ENCODE results near the gene PRSS33.

Gene PRSS33

DNA sequence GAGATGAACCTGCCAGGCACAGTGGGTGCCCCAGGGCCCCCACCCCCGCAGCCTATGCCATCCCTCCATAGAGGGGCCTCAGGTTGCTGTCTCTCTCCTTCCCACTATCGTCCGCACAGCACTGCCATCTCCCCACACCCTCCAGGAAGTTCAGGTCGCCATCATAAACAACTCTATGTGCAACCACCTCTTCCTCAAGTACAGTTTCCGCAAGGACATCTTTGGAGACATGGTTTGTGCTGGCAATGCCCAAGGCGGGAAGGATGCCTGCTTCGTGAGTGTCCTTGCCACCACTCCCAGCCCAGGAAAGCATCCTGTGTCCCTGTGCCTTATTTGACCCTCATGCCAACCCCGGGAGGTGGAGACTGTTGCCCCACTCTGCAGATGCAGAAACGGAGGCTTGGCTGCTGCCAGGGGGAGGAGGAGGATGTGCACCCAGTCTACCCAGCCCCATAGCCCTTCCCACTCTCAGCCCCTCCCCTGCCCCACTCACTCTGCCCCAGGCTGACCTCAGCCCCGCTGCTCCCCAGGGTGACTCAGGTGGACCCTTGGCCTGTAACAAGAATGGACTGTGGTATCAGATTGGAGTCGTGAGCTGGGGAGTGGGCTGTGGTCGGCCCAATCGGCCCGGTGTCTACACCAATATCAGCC lies 33.6 kb upstream of the PRSS33 start:
- no peak for DNase-seq (ENCODE audit: low spot score)

DNA sequence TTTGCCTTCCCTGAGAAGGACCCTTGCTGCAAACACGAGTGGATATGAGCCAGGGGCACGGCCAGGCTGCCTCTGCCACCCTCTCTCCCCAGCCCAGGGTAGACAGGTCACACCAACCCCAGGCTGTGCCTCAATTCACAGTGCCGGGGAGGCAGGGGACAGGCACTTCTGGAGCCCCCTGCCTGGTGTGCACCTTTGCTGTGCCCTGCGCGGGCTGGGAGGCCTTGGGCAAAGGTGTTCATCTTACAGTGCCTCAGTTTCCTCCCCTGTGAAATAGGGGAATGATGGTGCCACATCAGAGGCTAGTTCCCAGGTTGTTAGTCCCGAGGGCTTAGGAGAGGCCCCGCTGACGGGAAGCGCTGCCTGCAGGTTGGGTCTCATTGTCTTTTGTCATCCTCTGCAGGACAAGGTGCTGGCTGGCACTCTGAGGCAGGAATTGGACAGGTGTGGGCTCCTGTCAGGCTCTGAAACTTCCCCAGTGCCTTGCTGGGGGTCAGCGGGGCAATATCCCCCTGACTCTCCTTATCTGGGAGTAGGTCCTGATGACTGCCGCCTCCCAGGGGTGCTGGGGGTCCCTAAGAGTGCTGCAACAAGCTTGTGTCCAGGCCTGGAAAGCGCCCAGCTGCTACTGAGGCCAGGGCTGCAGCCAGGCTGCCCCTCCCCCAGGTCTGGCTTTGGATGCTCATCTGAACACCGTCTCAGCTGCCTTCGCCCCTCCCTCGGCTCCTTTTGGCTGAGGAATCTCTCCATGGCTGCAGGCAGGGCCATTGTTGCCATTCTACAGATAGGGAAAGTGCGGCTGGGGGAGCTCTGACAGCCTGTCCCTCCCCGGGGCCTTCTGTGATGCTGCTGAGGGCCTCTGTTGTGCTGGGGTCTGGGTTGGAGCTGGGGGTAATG lies 32.8 kb upstream of the PRSS33 start:
- DNase-seq (ENCODE audit: low spot score), result no peak

DNA sequence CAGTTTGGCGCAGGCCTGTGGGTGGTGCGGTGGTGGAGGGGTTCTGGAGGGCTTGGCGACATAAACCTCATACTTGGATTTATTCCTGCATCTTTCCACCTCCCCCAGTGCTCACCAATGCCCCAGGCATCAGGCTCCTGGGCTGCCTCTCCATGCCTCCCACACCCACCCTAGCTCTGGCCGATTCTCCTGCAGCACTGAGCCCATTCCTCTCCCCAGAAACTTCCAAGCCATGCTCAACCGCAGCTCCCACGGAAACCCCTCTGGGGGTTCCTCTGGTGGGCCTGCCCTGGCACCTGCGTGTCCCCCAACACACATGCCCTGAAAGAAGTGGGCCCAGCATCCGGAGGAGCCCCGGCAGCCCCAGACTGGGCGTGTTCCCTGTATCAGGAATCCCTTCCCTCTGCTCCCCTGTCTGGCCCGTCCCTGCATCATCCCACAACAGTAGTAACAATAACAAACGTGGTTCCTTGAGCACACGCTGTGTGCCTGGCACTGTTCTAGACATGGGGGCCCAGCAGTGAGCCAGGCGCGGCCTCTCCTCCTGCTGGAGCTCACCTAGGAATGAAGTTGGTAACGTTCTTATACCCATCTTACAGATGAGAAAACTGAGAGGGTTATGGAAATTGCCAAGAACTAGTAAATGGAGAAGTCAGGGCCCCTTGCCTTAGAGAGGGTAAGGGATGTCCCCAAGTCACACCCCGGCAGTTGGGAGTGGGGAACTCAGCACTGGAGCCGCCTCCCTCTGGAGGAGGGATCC lies 32.0 kb upstream of the PRSS33 start:
- no peak for DNase-seq (ENCODE audit: low spot score)

DNA sequence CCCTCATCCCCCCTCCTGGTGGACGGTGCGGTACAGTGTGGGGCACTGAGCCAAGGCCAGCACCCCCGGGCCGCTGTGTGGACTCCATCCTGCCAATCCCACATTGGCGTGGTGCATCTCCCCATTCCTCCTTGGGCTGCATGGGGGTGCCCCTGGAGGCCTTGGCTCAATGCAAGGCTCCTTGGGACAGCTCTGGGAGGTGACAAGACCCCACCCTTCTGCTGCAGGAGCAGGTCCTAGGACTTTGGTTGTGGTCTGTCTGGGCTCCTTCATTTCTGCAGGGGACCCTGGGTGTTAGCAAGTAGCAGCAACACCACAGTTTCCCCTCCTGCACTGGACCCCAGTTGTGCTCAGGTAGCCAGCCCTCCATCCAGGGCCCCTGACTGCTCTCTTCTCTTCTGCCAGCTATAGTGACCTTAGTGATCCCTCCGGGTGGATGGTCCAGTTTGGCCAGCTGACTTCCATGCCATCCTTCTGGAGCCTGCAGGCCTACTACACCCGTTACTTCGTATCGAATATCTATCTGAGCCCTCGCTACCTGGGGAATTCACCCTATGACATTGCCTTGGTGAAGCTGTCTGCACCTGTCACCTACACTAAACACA lies 31.0 kb upstream of the PRSS33 start:
- DNase-seq (ENCODE audit: low spot score), result no peak

DNA sequence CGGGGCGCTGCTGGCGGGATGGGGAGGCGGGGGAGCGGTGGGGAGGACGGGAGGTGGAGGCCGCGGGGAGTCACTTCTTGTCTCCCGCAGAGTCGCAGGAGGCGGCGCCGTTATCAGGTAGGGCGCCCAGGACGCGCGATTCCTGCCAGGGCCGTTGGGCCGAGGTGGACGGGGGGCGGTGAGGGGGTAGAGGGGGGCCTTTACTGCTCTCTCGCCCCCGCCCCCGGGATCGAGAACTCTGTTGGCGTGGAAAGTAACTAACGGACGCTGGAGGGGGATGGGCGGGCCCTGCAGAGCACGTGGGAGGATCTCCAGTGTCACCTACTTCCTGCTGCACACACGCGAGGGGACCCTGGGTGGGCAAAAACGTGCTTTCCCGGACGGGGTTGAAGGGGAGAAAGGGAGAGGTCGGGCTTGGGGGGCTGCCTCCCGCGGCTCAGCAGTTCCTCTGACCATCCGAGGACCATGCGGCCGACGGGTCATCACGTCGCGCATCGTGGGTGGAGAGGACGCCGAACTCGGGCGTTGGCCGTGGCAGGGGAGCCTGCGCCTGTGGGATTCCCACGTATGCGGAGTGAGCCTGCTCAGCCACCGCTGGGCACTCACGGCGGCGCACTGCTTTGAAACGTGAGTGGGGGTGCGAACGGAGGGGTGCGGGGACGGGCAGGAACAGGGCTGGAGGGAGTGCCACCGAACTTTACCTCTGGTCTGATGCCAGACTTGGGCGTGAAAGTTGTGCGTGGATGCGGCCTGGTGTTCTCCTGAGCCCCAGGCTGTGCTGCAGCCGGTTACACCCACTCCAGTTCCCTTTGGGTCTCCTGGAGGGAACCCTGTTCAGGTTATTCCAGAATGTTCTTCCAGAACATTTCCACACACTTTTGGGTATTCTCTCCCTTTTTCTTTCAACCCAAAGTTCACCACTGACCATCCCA lies 30.2 kb upstream of the PRSS33 start:
- no peak for DNase-seq (ENCODE audit: low spot score)

DNA sequence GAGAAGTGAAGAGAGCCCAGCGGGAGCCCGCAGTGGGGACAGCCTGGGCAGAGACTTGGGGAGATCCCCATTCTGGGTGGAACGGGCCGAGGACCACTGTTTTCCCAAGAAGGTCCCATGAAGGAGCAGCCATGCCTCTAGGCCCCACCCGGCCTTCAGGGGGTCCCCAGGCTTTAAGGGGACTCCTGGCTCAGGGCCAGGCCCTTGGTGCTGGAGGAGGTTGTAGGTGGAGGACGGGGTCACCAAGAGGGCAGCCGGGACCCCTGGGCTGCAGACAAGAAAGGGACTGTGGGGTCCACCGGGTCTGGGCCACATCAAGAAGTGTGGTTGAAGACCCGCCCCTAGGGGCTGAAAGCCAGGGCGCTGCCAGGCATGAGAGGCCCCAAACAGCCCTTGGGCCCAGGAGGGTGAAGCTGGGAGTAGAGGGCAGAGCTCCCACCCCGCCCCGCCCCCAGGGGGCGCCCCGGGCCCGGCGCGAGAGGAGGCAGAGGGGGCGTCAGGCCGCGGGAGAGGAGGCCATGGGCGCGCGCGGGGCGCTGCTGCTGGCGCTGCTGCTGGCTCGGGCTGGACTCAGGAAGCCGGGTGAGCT lies 29.5 kb upstream of the PRSS33 start, which contains the start of gene PRSS21:
Gene PRSS21 (plus strand): TSS at position 487 of the 589 bp plus-strand sequence. CDS start 32 bp downstream, at position 519.
- DNase-seq (ENCODE audit: low spot score), result peak; percentile 33

DNA sequence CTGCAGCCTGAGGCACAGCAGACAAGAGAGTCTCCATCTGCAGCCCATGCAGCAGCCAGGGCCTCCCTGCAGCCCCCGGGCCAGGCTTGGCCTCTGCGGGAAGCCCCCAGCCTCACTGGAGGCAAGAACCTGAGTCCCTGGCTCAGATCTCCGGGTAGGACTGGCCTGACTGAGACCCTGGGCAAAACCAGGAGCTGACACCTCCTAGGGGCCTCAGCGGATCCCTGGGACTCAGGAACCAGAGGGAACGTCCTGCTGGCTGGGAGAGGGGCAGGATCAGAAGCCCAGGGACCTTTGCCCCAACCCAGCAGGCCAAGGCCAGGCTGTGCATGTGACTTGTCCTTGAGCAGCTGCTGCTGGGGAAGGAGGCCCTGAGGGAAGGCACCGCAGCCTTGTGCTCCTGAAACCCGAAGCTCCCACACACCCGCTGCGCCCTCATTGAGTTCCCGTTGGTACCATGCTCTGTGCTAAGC lies 28.0 kb upstream of the PRSS33 start:
- DNase-seq (ENCODE audit: low spot score), result no peak

DNA sequence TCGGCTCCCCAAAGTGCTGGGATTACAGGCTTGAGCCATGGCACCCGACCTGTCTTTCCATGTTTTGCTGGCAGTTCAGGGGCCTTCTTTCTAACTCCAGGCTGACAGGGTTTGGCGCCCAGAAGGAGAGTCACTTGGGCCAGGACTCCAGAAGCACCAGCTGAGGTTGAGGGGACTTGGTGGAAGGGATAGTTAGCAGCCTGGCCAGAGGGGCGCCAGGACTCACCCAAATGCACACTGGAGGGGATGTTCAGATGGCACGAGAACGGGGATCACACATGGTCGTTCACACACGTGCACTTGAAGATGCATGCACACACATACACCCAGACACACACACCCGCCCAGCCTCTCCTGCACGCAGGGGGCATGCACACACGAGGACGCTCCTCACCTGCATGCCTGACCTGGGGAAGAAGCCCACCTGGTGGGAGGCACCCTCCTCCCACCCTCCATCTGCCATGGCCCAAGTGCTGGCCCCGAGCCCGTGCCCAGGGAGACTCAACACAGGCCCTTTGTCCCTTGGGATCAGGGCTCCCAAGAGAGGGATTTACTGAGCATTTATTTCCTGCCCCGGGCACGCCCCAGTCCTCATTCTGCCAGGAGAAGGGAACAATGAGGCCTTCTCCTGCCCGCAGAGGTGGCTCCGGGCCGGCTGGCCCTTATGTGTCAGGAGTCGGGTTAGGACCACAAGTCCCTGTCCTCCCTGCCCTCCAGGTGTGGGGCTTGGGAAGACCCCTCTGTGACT lies 27.4 kb upstream of the PRSS33 start:
- DNase-seq (ENCODE audit: low spot score), result no peak

DNA sequence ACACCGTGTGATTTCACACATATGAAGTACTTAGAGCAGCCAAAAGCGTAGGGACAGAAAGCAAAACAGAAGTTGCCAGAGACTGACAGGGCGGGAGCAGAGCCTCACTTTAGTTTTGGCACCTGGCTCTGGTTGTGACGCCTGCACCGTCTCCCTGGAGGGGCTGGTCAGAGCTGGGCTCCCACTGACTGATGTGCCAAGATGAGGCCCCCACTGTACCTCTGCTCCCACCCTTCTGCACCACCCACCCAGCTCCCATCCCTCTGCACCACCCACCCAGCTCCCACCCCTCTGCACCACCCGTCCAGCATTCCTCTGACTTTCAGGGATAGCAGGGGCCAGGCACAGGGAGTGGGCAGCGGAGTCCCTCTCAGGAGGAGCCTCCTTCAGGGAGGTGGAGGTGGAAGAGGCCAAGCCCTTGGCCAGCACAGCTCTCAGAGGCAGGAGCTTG lies 26.4 kb upstream of the PRSS33 start:
- no peak for DNase-seq (ENCODE audit: low spot score)

DNA sequence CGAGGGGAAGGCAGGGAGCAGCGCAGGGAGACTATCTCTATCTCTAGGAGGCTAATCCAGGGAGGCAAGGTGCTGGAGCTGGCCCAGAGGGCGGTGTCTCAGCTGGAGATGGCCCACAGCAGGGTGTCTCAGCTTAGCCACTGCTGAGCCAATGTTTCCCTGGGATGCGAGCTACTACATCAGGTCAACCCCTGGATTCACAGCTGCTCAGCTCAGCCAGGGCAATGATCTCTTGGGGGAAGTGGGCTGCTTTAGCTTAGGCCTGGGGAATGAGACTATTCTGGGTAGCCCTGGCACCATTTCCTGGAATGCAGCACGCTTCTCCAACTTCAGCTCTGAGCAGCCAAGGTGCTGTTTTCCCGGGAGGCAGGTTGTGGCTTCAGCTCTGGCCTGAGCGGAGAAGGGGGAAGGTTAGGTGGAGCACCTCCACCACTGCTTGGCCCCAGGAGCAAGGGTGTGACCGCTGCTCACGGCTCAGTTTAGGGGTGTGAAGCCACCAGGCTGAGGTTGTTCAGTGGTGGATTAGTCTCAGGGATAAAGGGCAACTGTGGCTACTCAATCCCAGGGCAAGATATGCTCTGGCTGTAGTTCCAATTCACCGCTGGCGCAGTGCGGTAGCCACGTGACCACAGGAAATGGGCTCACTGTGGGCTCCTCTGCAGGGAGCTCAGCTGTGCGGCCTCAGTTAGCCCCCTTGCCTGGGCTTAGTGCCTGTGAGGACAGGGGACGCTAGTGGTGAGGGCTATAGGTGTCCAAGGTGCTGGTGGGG lies 24.5 kb upstream of the PRSS33 start:
- DNase-seq (ENCODE audit: low spot score), result no peak

DNA sequence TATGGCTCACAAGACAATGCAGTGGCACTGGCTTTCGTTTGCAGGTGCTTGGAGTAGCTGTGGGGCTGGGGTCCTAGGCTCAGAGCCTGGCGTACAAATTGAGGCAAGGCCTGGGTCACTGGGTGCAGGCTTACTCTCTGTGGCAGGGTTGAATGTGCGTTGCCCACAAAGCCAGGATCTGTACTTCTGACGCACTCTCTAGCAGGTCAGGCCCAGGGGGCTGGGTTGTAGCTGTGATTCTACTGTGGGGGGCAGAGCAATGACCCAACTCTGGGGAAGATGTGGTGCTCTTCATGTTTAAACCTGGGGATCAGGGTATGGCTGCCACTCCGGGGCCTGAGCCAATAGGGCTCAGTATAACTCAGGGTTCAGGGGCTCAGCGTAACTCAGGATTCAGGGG lies 23.3 kb upstream of the PRSS33 start:
- no peak for DNase-seq (ENCODE audit: low spot score)

DNA sequence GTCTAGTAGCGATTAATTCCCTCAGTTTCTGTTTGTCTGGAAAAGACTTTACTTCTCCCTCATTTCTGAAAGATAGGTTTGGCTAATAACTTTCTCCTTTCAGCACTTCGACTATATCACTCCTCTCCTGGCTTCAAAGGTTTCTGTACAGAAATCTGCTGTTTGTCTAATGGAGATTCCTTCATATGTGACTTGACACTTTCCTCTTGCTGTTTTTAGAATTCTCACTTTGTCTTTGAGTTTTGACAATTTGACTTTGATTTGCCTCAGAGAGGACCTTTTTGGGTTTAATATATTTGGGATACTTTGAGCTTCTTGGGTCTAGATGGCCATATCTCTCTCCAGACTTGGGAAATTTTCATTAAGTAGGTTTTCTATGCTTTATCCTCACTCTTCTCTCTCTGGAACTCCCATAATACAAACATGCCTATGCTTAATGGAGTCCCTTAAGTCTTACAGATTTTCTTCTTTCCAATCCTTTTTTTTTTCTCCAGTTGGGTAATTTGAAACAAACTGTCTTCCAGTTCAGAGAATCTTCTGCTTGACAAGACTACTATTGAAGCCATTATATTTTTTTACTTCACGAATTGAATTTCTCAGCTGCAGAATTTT lies 21.9 kb upstream of the PRSS33 start:
- no peak for DNase-seq (ENCODE audit: low spot score)

DNA sequence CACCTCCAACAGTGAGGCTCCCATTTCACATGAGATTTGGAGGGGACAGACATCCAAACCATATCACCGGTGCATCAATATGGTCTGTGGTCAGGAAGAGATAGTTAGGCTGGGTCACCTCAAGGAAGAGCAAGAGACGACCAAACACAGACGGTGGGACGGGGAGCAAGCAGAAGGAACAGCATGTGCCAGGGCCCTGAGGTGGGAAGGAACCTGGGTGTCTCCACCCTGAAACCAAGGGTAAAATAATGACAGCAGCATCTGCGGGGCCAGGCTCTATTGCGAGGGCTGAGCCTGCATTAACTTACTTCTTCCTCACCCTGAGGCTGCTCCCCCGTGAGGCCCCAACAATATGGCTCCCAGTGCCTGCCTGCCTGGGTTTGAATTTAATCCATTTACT lies 20.8 kb upstream of the PRSS33 start:
- DNase-seq (ENCODE audit: low spot score), result no peak

DNA sequence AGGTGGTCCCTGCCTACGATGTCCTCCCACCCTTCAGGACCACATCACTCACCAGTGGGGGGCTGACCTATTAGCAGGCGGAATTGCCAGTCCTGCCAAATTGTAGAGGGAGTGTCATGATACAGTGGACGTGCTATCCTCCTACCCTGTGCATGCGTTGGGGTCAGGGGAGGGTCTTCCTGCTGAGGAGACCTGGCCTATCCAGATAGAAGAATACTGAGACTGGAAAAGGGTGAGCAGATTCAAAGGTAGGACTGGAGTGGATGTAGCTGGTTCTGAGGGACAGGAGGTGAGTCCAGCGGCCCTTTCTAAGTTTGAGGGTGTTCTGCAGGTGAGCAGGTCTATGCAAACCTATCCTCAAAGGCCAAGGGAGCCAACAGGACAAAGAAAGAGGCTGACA lies 18.9 kb upstream of the PRSS33 start:
- DNase-seq (ENCODE audit: low spot score), result no peak

DNA sequence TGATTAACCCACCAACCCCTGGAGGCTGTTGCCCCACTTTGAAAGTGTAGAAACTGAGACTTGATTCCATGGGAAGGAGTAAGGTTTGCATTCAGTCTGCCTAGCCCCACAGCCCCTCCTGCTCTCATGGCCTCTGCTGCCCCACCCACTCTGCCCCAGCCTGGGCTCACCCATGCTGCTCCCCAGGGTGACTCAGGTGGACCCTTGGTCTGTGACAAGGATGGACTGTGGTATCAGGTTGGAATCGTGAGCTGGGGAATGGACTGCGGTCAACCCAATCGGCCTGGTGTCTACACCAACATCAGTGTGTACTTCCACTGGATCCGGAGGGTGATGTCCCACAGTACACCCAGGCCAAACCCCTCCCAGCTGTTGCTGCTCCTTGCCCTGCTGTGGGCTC lies 17.4 kb upstream of the PRSS33 start:
- DNase-seq (ENCODE audit: low spot score), result no peak

DNA sequence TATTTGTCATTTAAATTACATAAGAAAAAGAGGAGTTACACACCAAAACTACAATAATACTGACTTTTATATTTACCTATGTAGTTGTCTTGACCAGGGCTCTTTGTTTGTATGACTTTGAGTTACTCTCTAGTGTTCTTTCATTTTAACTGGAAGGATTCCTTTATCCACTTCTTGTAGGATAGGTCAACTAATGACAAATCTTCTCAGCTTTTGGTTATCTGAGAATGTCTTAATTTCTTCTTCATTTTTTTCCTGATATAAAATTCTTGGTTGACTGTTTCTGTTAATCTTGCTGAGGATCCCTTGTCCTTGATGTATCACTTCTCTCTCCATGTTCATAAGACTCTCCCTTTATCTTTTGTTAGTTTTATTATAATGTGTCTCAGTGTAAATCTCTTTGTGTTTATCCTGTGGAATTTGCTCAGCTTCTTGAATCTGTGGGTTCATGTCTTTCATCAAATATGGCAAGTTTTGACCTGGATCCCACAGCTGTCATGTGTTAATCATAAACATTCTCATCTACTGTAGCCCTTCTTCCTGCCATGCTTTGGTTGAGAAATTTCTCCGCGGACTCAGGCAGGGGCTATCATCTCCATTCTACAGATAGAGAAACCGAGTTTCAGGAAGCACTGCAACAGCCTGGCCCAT lies 16.3 kb upstream of the PRSS33 start:
- DNase-seq (ENCODE audit: low spot score), result no peak

DNA sequence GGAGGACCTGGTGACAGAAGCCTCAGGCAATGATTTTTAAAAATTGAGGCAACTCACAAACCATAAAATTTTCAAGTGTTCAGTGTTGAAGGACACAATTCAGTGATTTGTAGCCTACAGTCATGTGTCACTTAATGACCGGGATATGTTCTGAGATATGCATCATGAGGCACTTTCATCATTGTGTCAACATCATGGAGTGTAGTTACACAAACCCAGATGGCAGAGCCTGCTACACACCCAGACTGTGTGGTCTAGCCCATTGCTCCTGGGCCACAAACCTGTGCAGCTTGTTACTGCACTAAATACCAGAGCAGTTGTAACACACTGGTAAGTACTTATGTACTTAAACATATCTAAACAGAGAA lies 12.5 kb upstream of the PRSS33 start:
- DNase-seq (ENCODE audit: low spot score), result no peak

DNA sequence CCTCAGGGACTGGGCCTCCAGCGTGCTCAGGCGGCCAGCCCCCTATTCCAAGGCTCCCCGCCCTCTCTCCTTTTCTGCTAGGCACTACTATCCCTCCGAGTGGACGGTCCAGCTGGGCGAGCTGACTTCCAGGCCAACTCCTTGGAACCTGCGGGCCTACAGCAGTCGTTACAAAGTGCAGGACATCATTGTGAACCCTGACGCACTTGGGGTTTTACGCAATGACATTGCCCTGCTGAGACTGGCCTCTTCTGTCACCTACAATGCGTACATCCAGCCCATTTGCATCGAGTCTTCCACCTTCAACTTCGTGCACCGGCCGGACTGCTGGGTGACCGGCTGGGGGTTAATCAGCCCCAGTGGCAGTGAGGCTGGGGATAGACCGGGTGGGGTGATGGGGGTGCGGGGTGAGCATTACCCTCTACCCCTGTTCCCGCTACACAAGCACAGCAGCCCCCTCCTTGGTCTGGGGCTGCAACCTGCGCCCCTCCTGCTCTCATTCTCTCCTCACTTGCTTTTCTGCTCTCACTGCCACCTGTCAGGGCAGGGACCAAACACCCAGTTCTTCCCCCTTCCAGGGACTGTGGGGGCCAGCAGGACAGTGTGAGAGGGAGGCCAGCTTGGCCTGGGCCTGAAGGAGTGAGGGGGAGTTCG lies 12.0 kb upstream of the PRSS33 start:
- no peak for DNase-seq (ENCODE audit: low spot score)
